MCF 10A (cell line): ENCODE results near the gene DACH2. TPM values are rescaled to one million over a fixed set of nuclear protein-coding genes. Genes with fewer than 3 reads are reported as not detected.

ENCODE experiments used
- BruUV-seq: library from RNA; stranded (reverse); fragments of 400-500 nt; replicated peaks from 2 replicates; lab custom pipeline; 2021; lab: Mats Ljungman, UMichigan
- CTCF ChIA-PET: fragments of 300-600 bp; sonication (Branson Sonifier 250); formaldehyde crosslinking; extraction: SDS; loops from one replicate; lab custom pipeline; 2021; ENCODE audit warnings: antibody characterized with exemption, inconsistent platforms; lab: Yijun Ruan, JAX
- POLR2A ChIA-PET: fragments of 300-600, 350-650 bp; sonication (Branson Sonifier 250); formaldehyde crosslinking; extraction: SDS; loops from one replicate; lab custom pipeline; 2020; ENCODE audit warnings: antibody characterized with exemption, inconsistent platforms; lab: Yijun Ruan, JAX
- DNase-seq: peaks from one replicate; pipeline ENCODE4 v3.0.0-alpha.2; 2018; ENCODE audit not compliant: unreplicated experiment
- H3K27ac Mint-ChIP-seq: one replicate; pipeline ENCODE4 v1.8.0; 2022; ENCODE audit warnings: mild to moderate bottlenecking, low read depth, mixed read lengths; ENCODE audit not compliant: unreplicated experiment
- H3K27me3 Mint-ChIP-seq: one replicate; pipeline ENCODE4 v1.8.0; 2022; ENCODE audit warnings: mixed read lengths; ENCODE audit not compliant: insufficient read depth, unreplicated experiment
- H3K36me3 Mint-ChIP-seq: one replicate; pipeline ENCODE4 v1.8.0; 2022; ENCODE audit warnings: mild to moderate bottlenecking, moderate library complexity, mixed read lengths; ENCODE audit not compliant: insufficient read depth, unreplicated experiment
- H3K4me1 Mint-ChIP-seq: one replicate; pipeline ENCODE4 v1.8.0; 2022; ENCODE audit warnings: mixed read lengths; ENCODE audit not compliant: insufficient read depth, unreplicated experiment
- H3K4me3 Mint-ChIP-seq: one replicate; pipeline ENCODE4 v1.8.0; 2022; ENCODE audit warnings: mild to moderate bottlenecking, moderate library complexity, mixed read lengths; ENCODE audit not compliant: unreplicated experiment
- H3K9me3 Mint-ChIP-seq: one replicate; pipeline ENCODE4 v1.8.0; 2022; ENCODE audit warnings: mixed read lengths; ENCODE audit not compliant: unreplicated experiment
- CTCF ChIP-seq: fragments of 200-600 bp; IDR thresholded peaks from one replicate; pipeline ENCODE4 v1.8.0; 2022; ENCODE audit warnings: antibody characterized with exemption, mild to moderate bottlenecking; ENCODE audit not compliant: unreplicated experiment
- intact Hi-C: fragments of 100-400 bp; cut with micrococcal nuclease; formaldehyde crosslinking; loops from 2 replicates; pipeline ENCODE4 v1.14.1; 2022
- total RNA-seq: library from RNA; stranded (reverse); gene quantifications from 2 replicates; pipeline ENCODE4 v1.2.3, GENCODE V29; 2022

Gene DACH2
- total RNA-seq, 1 experiment from 2014 or later, result not detected

GRCh38 chrX:86121916-86122315, 26.3 kb upstream of the DACH2 start:
- ChIA-PET CTCF (interaction anchor here (0.6 to 3.5 kb wide), 3 partner anchors 12 to 1038 kb away, joined by 3 to 16 read pairs (median 5); no protein-coding TSS in a partner anchor), POLR2A (no interaction called here)
- Mint-ChIP-seq H3K9me3 (peaks cover 27% of the 10 kb centered on the region), H3K27me3 (peaks cover 26% of the 10 kb centered on the region), H3K4me1 (no peaks in the 10 kb centered on the region), H3K36me3 (no peaks in the 10 kb centered on the region), H3K4me3 (no peak overlapping the region), H3K27ac (no peak overlapping the region)
- no peak for TF ChIP-seq CTCF
- intact Hi-C loops, result no loop called here
- no peak for DNase-seq
- no TSS peak for BruUV-seq

- intact Hi-C loops, result loop anchor here (1.0 kb wide), 1 partner anchor 813 kb away; no protein-coding TSS in a partner anchor
- BruUV-seq, result no TSS peak
- no peaks in the 10 kb centered on the region for H3K9me3 Mint-ChIP-seq
- peak; percentile 44 for TF ChIP-seq CTCF
- ChIA-PET POLR2A (interaction anchor here (0.6 kb wide), 1 partner anchor 1258 kb away, joined by 3 read pairs; no protein-coding TSS in a partner anchor), CTCF (interaction anchor here (0.7 to 2.1 kb wide), 16 partner anchors 9 to 1173 kb away, joined by 3 to 16 read pairs (median 3); no protein-coding TSS in a partner anchor)
- no peaks in the 10 kb centered on the region for H3K36me3 Mint-ChIP-seq
- no peak overlapping the region for H3K27ac Mint-ChIP-seq
- no peak overlapping the region for H3K4me3 Mint-ChIP-seq
- peaks cover 31% of the 10 kb centered on the region for H3K27me3 Mint-ChIP-seq
- peaks cover 6% of the 10 kb centered on the region for H3K4me1 Mint-ChIP-seq
- peak; percentile 30 for DNase-seq
Observed at GRCh38 chrX:86133761-86134160, 14.5 kb upstream of the DACH2 start.

GRCh38 chrX:86137071-86137470, 11.2 kb upstream of the DACH2 start:
- intact Hi-C loops, result no loop called here
- H3K9me3 Mint-ChIP-seq, result no peaks in the 10 kb centered on the region
- peak overlapping the region; percentile 10 for H3K27ac Mint-ChIP-seq
- H3K4me3 Mint-ChIP-seq, result no peak overlapping the region
- DNase-seq, result peak; percentile 3
- peaks cover 27% of the 10 kb centered on the region for H3K27me3 Mint-ChIP-seq
- ChIA-PET CTCF (interaction anchor here (0.6 kb wide), 2 partner anchors 55 to 108 kb away, joined by 3 to 4 read pairs; no protein-coding TSS in a partner anchor), POLR2A (no interaction called here)
- peaks cover 18% of the 10 kb centered on the region for H3K4me1 Mint-ChIP-seq
- no peak for TF ChIP-seq CTCF
- BruUV-seq, result no TSS peak
- no peaks in the 10 kb centered on the region for H3K36me3 Mint-ChIP-seq

- CTCF ChIA-PET, result interaction anchor here (0.6 kb wide), 1 partner anchor 8 kb away, joined by 3 read pairs; no protein-coding TSS in a partner anchor
- Mint-ChIP-seq H3K9me3 (peaks cover 8% of the 10 kb centered on the region), H3K36me3 (no peaks in the 10 kb centered on the region), H3K27me3 (peaks cover 40% of the 10 kb centered on the region), H3K27ac (no peak overlapping the region), H3K4me1 (peaks cover 17% of the 10 kb centered on the region), H3K4me3 (no peak overlapping the region)
- DNase-seq, result no peak
- no TSS peak for BruUV-seq
- TF ChIP-seq CTCF, result no peak
- POLR2A ChIA-PET, result no interaction called here
- intact Hi-C loops, result no loop called here
Observed at GRCh38 chrX:86141786-86142185, 6.5 kb upstream of the DACH2 start.
